HG03045 (cell line): ENCODE results near the gene ZRANB3.
"Not testable (repeated sequence)": the region's sequence is repeated elsewhere in the genome, so short reads cannot be mapped to it uniquely, and the experiment has no call there.

Source experiments
- ATAC-seq: cut with Tn5 transposase; IDR thresholded peaks from one replicate; pipeline ENCODE4 v1.9.1; 2021; ENCODE audit warnings: mild to moderate bottlenecking, moderate library complexity; ENCODE audit not compliant: unreplicated experiment

The ZRANB3 gene

GRCh38 chr2:135348096-135348704, 182.8 kb downstream of the ZRANB3 start:
- not testable (repeated sequence) for ATAC-seq

- no peak for ATAC-seq
Observed at GRCh38 chr2:135337071-135337470, 193.9 kb downstream of the ZRANB3 start.

GRCh38 chr2:135335256-135335655, 195.8 kb downstream of the ZRANB3 start:
- ATAC-seq, result no peak

GRCh38 chr2:135327146-135327545, 203.9 kb downstream of the ZRANB3 start:
- ATAC-seq, result no peak

- ATAC-seq, result no peak
Observed at GRCh38 chr2:135320465-135321355, 210.3 kb downstream of the ZRANB3 start.

- ATAC-seq, result no peak
Observed at GRCh38 chr2:135318808-135319207, 212.2 kb downstream of the ZRANB3 start.

- no peak for ATAC-seq
Observed at GRCh38 chr2:135317375-135317774, 213.6 kb downstream of the ZRANB3 start.

- no peak for ATAC-seq
Observed at GRCh38 chr2:135311962-135312361, 219.1 kb downstream of the ZRANB3 start.

GRCh38 chr2:135311268-135311667, 219.8 kb downstream of the ZRANB3 start:
- ATAC-seq, result no peak

- no peak for ATAC-seq
Observed at GRCh38 chr2:135304694-135305093, 226.3 kb downstream of the ZRANB3 start.

GRCh38 chr2:135299658-135300244, 231.3 kb downstream of the ZRANB3 start:
- ATAC-seq, result no peak

GRCh38 chr2:135299165-135299564, 231.9 kb downstream of the ZRANB3 start:
- ATAC-seq, result no peak

GRCh38 chr2:135287121-135287520, 243.9 kb downstream of the ZRANB3 start:
- not testable (repeated sequence) for ATAC-seq

- no peak for ATAC-seq
Observed at GRCh38 chr2:135285391-135285790, 245.6 kb downstream of the ZRANB3 start.

- ATAC-seq, result no peak
Observed at GRCh38 chr2:135281379-135281778, 249.6 kb downstream of the ZRANB3 start.

GRCh38 chr2:135279209-135279608, 251.8 kb downstream of the ZRANB3 start:
- no peak for ATAC-seq

- ATAC-seq, result no peak
Observed at GRCh38 chr2:135276525-135276924, 254.5 kb downstream of the ZRANB3 start.

- no peak for ATAC-seq
Observed at GRCh38 chr2:135271006-135271405, 260.0 kb downstream of the ZRANB3 start.

GRCh38 chr2:135265960-135266490, 265.0 kb downstream of the ZRANB3 start:
- no peak for ATAC-seq

- ATAC-seq, result no peak
Observed at GRCh38 chr2:135259123-135259522, 271.9 kb downstream of the ZRANB3 start.

GRCh38 chr2:135258193-135258592, 272.8 kb downstream of the ZRANB3 start:
- ATAC-seq, result no peak
